NB4 (cell line): ENCODE results near the gene OLFML1.

Experiments
- CTCF ChIP-seq: IDR thresholded peaks from one replicate; pipeline ENCODE4 v1.5.1; 2012; ENCODE audit warnings: low read depth, low read length
- TF ChIP-seq, protein P1 (sequence below): IDR thresholded peaks from 2 replicates; pipeline ENCODE4 v1.6.1; 2011; ENCODE audit warnings: low read depth, low read length

GRCh38 chr11:7501894-7502293 is 16.6 kb downstream of the OLFML1 start:
- TF ChIP-seq CTCF: no peak
- TF ChIP-seq, protein P1, sequence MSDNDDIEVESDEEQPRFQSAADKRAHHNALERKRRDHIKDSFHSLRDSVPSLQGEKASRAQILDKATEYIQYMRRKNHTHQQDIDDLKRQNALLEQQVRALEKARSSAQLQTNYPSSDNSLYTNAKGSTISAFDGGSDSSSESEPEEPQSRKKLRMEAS: no peak
